Astrocyte (in vitro differentiated cells and primary cell): ENCODE data around the gene RBM23. TPM values are rescaled to one million over a fixed set of nuclear protein-coding genes. Genes with fewer than 3 reads are reported as not detected.

Experiments
- DNase-seq: peaks from one replicate; pipeline ENCODE4 v3.0.0-alpha.2; 2010; ENCODE audit warnings: low read depth
- FAIRE-seq: peaks from 2 replicates; lab custom pipeline; 2011; peaks lifted over from hg19 to GRCh38; lab: Jason Lieb, UNC
- H2AFZ ChIP-seq: 2 replicates; pipeline ENCODE4 v1.6.0; 2012; ENCODE audit warnings: low read depth, low read length, inconsistent platforms
- H3K27ac ChIP-seq: 2 replicates; pipeline ENCODE4 v1.5.1; 2011; ENCODE audit warnings: low read depth, low read length, inconsistent platforms
- H3K27me3 ChIP-seq: 2 replicates; pipeline ENCODE4 v1.6.0; 2011; ENCODE audit warnings: low read length, inconsistent platforms; ENCODE audit not compliant: insufficient read depth
- H3K36me3 ChIP-seq: 2 replicates; pipeline ENCODE4 v1.5.1; 2011; ENCODE audit warnings: low read length, inconsistent platforms; ENCODE audit not compliant: insufficient read depth
- H3K4me1 ChIP-seq: 2 replicates; pipeline ENCODE4 v1.5.1; 2011; ENCODE audit warnings: low read length, inconsistent platforms; ENCODE audit not compliant: insufficient read depth
- H3K4me2 ChIP-seq: 2 replicates; pipeline ENCODE4 v1.6.0; 2012; ENCODE audit warnings: low read length, inconsistent platforms
- H3K4me3 ChIP-seq: 2 replicates; pipeline ENCODE4 v1.5.1; 2011; ENCODE audit warnings: low read depth, mild to moderate bottlenecking, low read length, inconsistent platforms; ENCODE audit not compliant: insufficient read depth
- H3K79me2 ChIP-seq: 2 replicates; pipeline ENCODE4 v1.6.0; 2012; ENCODE audit warnings: mild to moderate bottlenecking, low read length, inconsistent platforms; ENCODE audit not compliant: insufficient read depth
- H3K9ac ChIP-seq: 2 replicates; pipeline ENCODE4 v1.6.0; 2012; ENCODE audit warnings: mild to moderate bottlenecking, low read length, inconsistent platforms
- H3K9me3 ChIP-seq: 2 replicates; pipeline ENCODE4 v1.5.1; 2012; ENCODE audit warnings: low read depth, mild to moderate bottlenecking, low read length, inconsistent platforms; ENCODE audit not compliant: insufficient read depth
- H4K20me1 ChIP-seq: 2 replicates; pipeline ENCODE4 v1.6.0; 2012; ENCODE audit warnings: low read length, inconsistent platforms; ENCODE audit not compliant: insufficient read depth
- H3K27ac Mint-ChIP-seq: one replicate; pipeline ENCODE4 v1.8.0; 2021; ENCODE audit warnings: mild to moderate bottlenecking, mixed read lengths; ENCODE audit not compliant: unreplicated experiment
- H3K27me3 Mint-ChIP-seq: one replicate; pipeline ENCODE4 v1.8.0; 2021; ENCODE audit warnings: low read depth, mixed read lengths; ENCODE audit not compliant: unreplicated experiment
- H3K36me3 Mint-ChIP-seq: one replicate; pipeline ENCODE4 v1.8.0; 2021; ENCODE audit warnings: low read depth, mixed read lengths; ENCODE audit not compliant: unreplicated experiment
- H3K4me1 Mint-ChIP-seq: one replicate; pipeline ENCODE4 v1.8.0; 2021; ENCODE audit warnings: low read depth, mixed read lengths; ENCODE audit not compliant: unreplicated experiment
- H3K4me3 Mint-ChIP-seq: one replicate; pipeline ENCODE4 v1.8.0; 2021; ENCODE audit warnings: mild to moderate bottlenecking, moderate library complexity, mixed read lengths; ENCODE audit not compliant: unreplicated experiment
- H3K9me3 Mint-ChIP-seq: one replicate; pipeline ENCODE4 v1.8.0; 2021; ENCODE audit warnings: mild to moderate bottlenecking, mixed read lengths; ENCODE audit not compliant: unreplicated experiment
- EZH2 ChIP-seq: IDR thresholded peaks from 2 replicates; pipeline ENCODE4 v1.6.1; 2012; ENCODE audit warnings: mild to moderate bottlenecking, low read length, inconsistent platforms; ENCODE audit not compliant: insufficient read depth
- total RNA-seq: library from RNA; stranded (reverse); gene quantifications from 2 replicates; pipeline ENCODE4 v1.2.1, GENCODE V29; 2021
- TF ChIP-seq, protein P1 (sequence below): IDR thresholded peaks from 2 replicates; pipeline ENCODE4 v1.5.1; 2011; ENCODE audit warnings: low read depth, mild to moderate bottlenecking, inconsistent platforms, low read length, moderate library complexity; ENCODE audit not compliant: insufficient read depth

The RBM23 gene
- total RNA-seq, 1 donor from 2014 or later, result 49.3 TPM

DNA sequence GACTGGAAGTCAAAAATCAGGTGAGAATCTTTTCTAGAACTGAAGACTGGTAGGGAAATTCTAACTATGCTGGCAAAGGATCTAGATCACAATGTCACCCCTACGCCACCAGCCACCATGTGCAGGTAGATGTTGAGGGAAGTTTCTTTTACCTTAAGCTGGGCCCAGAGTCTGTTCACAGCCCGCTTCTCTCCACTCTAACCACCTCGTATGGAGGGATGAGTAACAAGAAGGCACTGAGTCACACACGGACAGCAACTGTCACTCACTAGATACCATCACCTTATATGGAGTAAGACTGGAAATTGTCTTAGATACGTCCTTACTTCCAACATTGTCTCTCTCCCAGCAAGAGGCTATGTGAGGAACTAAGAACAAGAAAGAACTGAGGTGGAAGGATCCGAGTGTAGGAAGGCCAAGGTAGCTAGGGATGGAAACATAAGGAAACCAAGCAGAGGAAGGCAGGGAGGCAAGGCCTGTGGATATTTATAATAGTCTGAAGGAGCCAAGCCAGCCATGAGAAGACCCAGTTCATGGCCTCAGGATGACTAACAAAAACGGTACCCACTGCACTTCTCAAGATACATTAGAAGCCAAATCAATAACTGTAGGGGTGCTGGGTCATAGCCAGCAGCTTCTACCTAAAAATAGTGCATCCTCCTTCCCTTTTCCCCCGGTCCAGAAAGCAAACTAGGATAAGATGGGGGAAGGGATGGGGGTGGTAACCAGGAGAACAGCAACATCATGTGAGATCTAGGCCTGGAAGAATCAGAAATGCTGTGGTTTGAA, 20.5 kb downstream of the RBM23 start:
- H3K27me3 Mint-ChIP-seq, result no peaks in the 10 kb centered on the region
- TF ChIP-seq, protein P1, sequence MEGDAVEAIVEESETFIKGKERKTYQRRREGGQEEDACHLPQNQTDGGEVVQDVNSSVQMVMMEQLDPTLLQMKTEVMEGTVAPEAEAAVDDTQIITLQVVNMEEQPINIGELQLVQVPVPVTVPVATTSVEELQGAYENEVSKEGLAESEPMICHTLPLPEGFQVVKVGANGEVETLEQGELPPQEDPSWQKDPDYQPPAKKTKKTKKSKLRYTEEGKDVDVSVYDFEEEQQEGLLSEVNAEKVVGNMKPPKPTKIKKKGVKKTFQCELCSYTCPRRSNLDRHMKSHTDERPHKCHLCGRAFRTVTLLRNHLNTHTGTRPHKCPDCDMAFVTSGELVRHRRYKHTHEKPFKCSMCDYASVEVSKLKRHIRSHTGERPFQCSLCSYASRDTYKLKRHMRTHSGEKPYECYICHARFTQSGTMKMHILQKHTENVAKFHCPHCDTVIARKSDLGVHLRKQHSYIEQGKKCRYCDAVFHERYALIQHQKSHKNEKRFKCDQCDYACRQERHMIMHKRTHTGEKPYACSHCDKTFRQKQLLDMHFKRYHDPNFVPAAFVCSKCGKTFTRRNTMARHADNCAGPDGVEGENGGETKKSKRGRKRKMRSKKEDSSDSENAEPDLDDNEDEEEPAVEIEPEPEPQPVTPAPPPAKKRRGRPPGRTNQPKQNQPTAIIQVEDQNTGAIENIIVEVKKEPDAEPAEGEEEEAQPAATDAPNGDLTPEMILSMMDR, result no peak
- no peak for TF ChIP-seq EZH2
- Histone ChIP-seq H3K36me3 (peaks cover 16% of the 10 kb centered on the region), H3K4me1 (peaks cover 15% of the 10 kb centered on the region), H4K20me1 (no peaks in the 10 kb centered on the region), H3K4me2 (peak overlapping the region; percentile 40), H3K27me3 (no peaks in the 10 kb centered on the region), H3K4me3 (peak overlapping the region; percentile 1), H3K9me3 (no peaks in the 10 kb centered on the region), H3K27ac (peak overlapping the region; percentile 14), H3K9ac (no peak overlapping the region), H2AFZ (no peak overlapping the region), H3K79me2 (no peaks in the 10 kb centered on the region)
- FAIRE-seq, result no peak
- H3K9me3 Mint-ChIP-seq, result no peaks in the 10 kb centered on the region
- H3K27ac Mint-ChIP-seq, result peak overlapping the region; percentile 97
- H3K4me3 Mint-ChIP-seq, result peak overlapping the region; percentile 51
- peak; percentile 76 for DNase-seq
- peaks cover 8% of the 10 kb centered on the region for H3K36me3 Mint-ChIP-seq
- peaks cover 26% of the 10 kb centered on the region for H3K4me1 Mint-ChIP-seq

DNA sequence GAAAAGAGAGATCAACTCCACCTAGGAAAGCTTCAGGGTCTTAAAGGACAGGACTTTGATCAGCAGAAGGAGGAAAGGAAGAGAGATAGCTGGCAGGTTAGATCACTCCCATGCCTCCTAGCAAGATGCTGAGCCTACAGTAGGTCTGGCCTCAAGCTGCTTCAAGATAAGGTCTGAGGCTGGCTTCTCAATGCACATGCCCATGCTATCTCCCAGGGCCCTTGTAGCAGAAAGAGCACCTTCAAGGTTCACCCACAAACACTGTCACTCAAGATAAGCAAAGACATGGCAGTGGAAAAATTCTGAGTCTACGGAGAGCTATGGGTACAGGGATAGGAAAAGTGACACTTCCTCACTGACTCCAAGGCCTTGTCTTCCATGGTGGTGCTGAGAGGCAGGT, 21.6 kb downstream of the RBM23 start:
- H3K9me3 ChIP-seq, result no peaks in the 10 kb centered on the region
- Mint-ChIP-seq H3K9me3 (no peaks in the 10 kb centered on the region), H3K27me3 (peaks cover under 1% of the 10 kb centered on the region), H3K27ac (peak overlapping the region; percentile 97), H3K36me3 (peaks cover 8% of the 10 kb centered on the region), H3K4me3 (peak overlapping the region; percentile 27), H3K4me1 (peaks cover 31% of the 10 kb centered on the region)
- H3K4me2 ChIP-seq, result no peak overlapping the region
- no peak for DNase-seq
- TF ChIP-seq, protein P1, result no peak
- no peak for TF ChIP-seq EZH2
- H3K27ac ChIP-seq, result no peak overlapping the region
- peaks cover 15% of the 10 kb centered on the region for H3K4me1 ChIP-seq
- H3K4me3 ChIP-seq, result no peak overlapping the region
- H2AFZ ChIP-seq, result no peak overlapping the region
- FAIRE-seq, result no peak
- peaks cover 11% of the 10 kb centered on the region for H3K36me3 ChIP-seq
- no peak overlapping the region for H3K9ac ChIP-seq
- no peaks in the 10 kb centered on the region for H3K27me3 ChIP-seq
- H3K79me2 ChIP-seq, result no peaks in the 10 kb centered on the region
- H4K20me1 ChIP-seq, result no peaks in the 10 kb centered on the region

DNA sequence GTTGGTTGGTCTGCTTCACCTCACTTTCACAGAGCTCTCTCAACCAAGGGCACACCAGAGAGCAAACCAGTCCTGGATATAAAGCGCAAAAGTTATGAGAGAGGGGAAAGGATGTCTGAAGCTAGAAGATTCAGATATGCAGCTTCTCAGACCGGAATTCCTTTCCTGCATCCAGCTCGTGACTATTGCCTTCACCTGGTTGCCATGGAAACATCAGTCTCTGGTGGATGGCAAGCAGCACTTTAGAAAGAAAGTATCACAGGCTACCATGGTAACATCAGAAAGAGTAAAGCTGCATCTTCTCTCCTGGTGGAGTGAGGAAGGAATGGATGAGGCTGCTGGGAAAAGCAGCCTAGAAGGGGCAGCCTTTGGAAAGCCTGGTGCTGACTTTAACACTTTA, 22.2 kb downstream of the RBM23 start:
- peaks cover 31% of the 10 kb centered on the region for H3K4me1 Mint-ChIP-seq
- no peak overlapping the region for H3K27ac Mint-ChIP-seq
- no peak for FAIRE-seq
- H4K20me1 ChIP-seq, result no peaks in the 10 kb centered on the region
- H3K9me3 ChIP-seq, result no peaks in the 10 kb centered on the region
- H3K4me3 Mint-ChIP-seq, result no peak overlapping the region
- DNase-seq, result no peak
- no peak overlapping the region for H2AFZ ChIP-seq
- no peak overlapping the region for H3K27ac ChIP-seq
- H3K36me3 Mint-ChIP-seq, result peaks cover 6% of the 10 kb centered on the region
- H3K4me2 ChIP-seq, result no peak overlapping the region
- TF ChIP-seq, protein P1, result no peak
- no peak for TF ChIP-seq EZH2
- no peak overlapping the region for H3K4me3 ChIP-seq
- peaks cover 3% of the 10 kb centered on the region for H3K27me3 Mint-ChIP-seq
- no peaks in the 10 kb centered on the region for H3K27me3 ChIP-seq
- peaks cover 15% of the 10 kb centered on the region for H3K4me1 ChIP-seq
- H3K9ac ChIP-seq, result no peak overlapping the region
- H3K79me2 ChIP-seq, result no peaks in the 10 kb centered on the region
- H3K9me3 Mint-ChIP-seq, result no peaks in the 10 kb centered on the region
- H3K36me3 ChIP-seq, result peaks cover 11% of the 10 kb centered on the region
